Bronchial epithelial cell (primary cell): ENCODE measurements around the gene COL28A1. TPM values are rescaled to one million over a fixed set of nuclear protein-coding genes. Genes with fewer than 3 reads are reported as not detected.

Experiments used
- DNase-seq: peaks from one replicate; pipeline ENCODE4 v3.0.0-alpha.2; 2010; ENCODE audit warnings: low read depth
- FAIRE-seq: peaks from 2 replicates; lab custom pipeline; 2011; peaks lifted over from hg19 to GRCh38; lab: Jason Lieb, UNC
- H3K27me3 ChIP-seq: 2 replicates; pipeline ENCODE4 v1.5.1; 2011; ENCODE audit warnings: low read length; ENCODE audit not compliant: control insufficient read depth, insufficient read depth
- H3K36me3 ChIP-seq: 2 replicates; pipeline ENCODE4 v1.5.1; 2011; ENCODE audit warnings: low read length; ENCODE audit not compliant: control insufficient read depth, insufficient read depth
- H3K4me3 ChIP-seq: 2 replicates; pipeline ENCODE4 v1.5.1; 2011; ENCODE audit warnings: mild to moderate bottlenecking, low read depth, low read length, control low read depth
- total RNA-seq: library from RNA; depleted of rRNA; stranded (reverse); fragments of >200 nt; gene quantifications from 2 replicates; pipeline ENCODE4 v1.2.1, GENCODE V29; 2014
- TF ChIP-seq, protein P1 (sequence below): IDR thresholded peaks from 2 replicates; pipeline ENCODE4 v1.5.1; 2011; ENCODE audit warnings: mild to moderate bottlenecking, moderate library complexity, low read length, control low read depth, inconsistent platforms; ENCODE audit not compliant: insufficient read depth, severe bottlenecking

COL28A1 gene
- total RNA-seq, 1 donor from 2014 or later: not detected

DNA sequence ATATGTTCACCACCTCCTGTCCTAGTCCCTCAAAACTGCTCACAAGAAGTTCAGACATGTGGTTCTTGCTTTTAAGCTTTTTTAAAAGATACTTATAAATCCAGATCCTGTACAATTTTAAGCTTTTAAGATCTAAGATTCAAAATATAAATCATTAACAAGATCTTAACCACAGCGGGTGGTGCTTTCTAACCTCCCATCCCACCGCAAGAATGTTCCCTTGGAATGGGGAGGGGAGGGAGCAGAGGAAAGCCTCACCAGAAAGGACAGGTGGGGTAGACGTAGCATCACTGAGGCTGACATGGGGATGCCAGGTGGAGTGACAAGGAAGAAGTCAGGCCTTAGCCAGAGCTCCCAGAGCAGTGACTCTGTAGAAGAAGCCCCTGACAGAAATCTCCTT lies 219.8 kb downstream of the COL28A1 start:
- Histone ChIP-seq H3K4me3 (no peak overlapping the region), H3K36me3 (no peaks in the 10 kb centered on the region), H3K27me3 (no peaks in the 10 kb centered on the region)
- TF ChIP-seq, protein P1, sequence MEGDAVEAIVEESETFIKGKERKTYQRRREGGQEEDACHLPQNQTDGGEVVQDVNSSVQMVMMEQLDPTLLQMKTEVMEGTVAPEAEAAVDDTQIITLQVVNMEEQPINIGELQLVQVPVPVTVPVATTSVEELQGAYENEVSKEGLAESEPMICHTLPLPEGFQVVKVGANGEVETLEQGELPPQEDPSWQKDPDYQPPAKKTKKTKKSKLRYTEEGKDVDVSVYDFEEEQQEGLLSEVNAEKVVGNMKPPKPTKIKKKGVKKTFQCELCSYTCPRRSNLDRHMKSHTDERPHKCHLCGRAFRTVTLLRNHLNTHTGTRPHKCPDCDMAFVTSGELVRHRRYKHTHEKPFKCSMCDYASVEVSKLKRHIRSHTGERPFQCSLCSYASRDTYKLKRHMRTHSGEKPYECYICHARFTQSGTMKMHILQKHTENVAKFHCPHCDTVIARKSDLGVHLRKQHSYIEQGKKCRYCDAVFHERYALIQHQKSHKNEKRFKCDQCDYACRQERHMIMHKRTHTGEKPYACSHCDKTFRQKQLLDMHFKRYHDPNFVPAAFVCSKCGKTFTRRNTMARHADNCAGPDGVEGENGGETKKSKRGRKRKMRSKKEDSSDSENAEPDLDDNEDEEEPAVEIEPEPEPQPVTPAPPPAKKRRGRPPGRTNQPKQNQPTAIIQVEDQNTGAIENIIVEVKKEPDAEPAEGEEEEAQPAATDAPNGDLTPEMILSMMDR: no peak
- DNase-seq (no peak), FAIRE-seq (no peak)

DNA sequence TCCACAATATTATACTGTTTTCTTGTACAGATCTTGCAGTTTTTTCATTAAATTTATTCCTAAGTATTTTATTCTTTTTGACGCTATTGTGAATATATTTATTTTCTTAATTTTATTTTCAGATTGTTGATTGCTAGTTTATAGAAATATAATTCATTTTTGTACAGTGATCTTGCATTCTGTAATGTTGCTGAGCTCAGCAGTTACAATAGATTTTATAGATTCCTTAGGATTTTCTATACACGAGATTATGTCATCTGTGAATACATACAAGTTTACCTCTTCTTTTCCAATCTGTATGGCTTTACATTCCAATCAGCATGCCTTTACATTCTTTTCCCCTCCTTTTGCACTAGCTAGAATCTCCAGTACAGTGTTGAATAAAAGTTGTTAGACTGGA lies 223.3 kb downstream of the COL28A1 start:
- TF ChIP-seq, protein P1: no peak
- H3K27me3 ChIP-seq: no peaks in the 10 kb centered on the region
- no peak for DNase-seq
- H3K36me3 ChIP-seq: no peaks in the 10 kb centered on the region
- FAIRE-seq: no peak
- H3K4me3 ChIP-seq: no peak overlapping the region

GRCh38 chr7:7311001-7311400 lies 224.7 kb downstream of the COL28A1 start:
- TF ChIP-seq, protein P1: no peak
- Histone ChIP-seq H3K27me3 (no peaks in the 10 kb centered on the region), H3K36me3 (no peaks in the 10 kb centered on the region), H3K4me3 (no peak overlapping the region)
- FAIRE-seq (no peak), DNase-seq (no peak)

- no peak overlapping the region for H3K4me3 ChIP-seq
- no peaks in the 10 kb centered on the region for H3K27me3 ChIP-seq
- TF ChIP-seq, protein P1: no peak
- FAIRE-seq (no peak), DNase-seq (no peak)
- H3K36me3 ChIP-seq: no peaks in the 10 kb centered on the region
Measured at GRCh38 chr7:7309203-7309602, 226.5 kb downstream of the COL28A1 start.

Other genes starting within 250 kb of the COL28A1 start
- 36.3 and 44.8 TPM in 2 replicates for gene MIOS, start 31.0 kb upstream of the COL28A1 start, total RNA-seq
- gene UMAD1, start 104.9 kb upstream of the COL28A1 start, total RNA-seq: 10.1 and 11.3 TPM in 2 replicates
- 18.2 and 18.7 TPM in 2 replicates for gene RPA3, start 182.7 kb upstream of the COL28A1 start, total RNA-seq